RWPE2 (cell line): ENCODE data around the gene IL17C.

Experiments
- ATAC-seq: fragments of 200-7000 bp; cut with Tn5 transposase; 3 replicates; pipeline ENCODE4 v1.9.1; 2021; ENCODE audit warnings: low read depth
- DNase-seq: peaks from one replicate; pipeline ENCODE4 v3.0.0-alpha.2; 2020; ENCODE audit warnings: low spot score
- H3K27ac ChIP-seq: fragments of 450-650 bp; 2 replicates; pipeline ENCODE4 v1.5.1; 2017; ENCODE audit warnings: mild to moderate bottlenecking; ENCODE audit not compliant: poor library complexity, severe bottlenecking
- H3K27me3 ChIP-seq: fragments of 250-450 bp; sonication (Bioruptor Pico); 2 replicates; pipeline ENCODE4 v1.5.1; 2021; ENCODE audit warnings: mild to moderate bottlenecking, moderate library complexity; ENCODE audit not compliant: insufficient read depth, poor library complexity, severe bottlenecking
- H3K36me3 ChIP-seq: fragments of 250-450 bp; sonication (Bioruptor Pico); 2 replicates; pipeline ENCODE4 v1.5.1; 2020; ENCODE audit warnings: low read depth, mild to moderate bottlenecking, moderate library complexity
- H3K4me1 ChIP-seq: fragments of 250-450 bp; sonication (Bioruptor Pico); 2 replicates; pipeline ENCODE4 v1.5.1; 2021; ENCODE audit warnings: mild to moderate bottlenecking, moderate library complexity; ENCODE audit not compliant: insufficient read depth, poor library complexity, severe bottlenecking
- H3K4me3 ChIP-seq: fragments of 250-450 bp; sonication (Bioruptor Pico); 2 replicates; pipeline ENCODE4 v1.5.1; 2021; ENCODE audit warnings: mild to moderate bottlenecking, moderate library complexity; ENCODE audit not compliant: severe bottlenecking
- H3K9me3 ChIP-seq: fragments of 250-450 bp; sonication (Bioruptor Pico); 2 replicates; pipeline ENCODE4 v1.5.1; 2021; ENCODE audit warnings: mild to moderate bottlenecking, moderate library complexity; ENCODE audit not compliant: severe bottlenecking
- CTCF ChIP-seq: fragments of 450-650 bp; IDR thresholded peaks from one replicate; pipeline ENCODE4 v1.5.1; 2017; ENCODE audit warnings: mild to moderate bottlenecking, moderate library complexity; ENCODE audit not compliant: poor library complexity, severe bottlenecking

The IL17C gene

DNA sequence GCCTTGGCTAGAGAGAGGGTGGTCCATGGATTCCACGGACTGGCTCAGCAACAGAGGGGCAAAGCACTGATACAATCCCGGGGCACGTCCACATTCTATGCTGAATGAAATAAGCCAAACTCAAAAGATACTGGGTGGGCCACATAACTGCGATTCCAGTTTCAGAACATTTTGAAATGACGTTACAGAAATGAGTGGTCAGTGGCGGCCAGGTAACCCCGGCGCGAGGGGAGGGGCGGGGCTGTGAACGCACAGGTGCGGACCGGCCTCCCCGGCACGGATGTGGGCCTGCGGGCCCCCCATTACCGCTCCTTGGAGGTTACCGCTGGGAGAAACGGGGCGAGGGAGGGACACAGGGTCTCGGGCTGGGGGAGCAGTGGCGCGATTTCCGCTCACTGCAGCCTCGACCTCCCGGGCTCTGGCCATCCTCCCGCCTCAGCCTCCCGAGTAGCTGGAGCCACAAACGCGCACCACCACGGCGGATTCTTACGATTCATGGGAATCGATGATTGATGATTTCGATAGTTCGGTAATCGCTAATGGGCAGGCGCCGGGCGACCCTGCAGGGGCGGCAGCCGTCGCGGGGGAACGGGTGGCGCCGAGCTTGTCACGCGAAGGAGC is 24.0 kb downstream of the IL17C start:
- Histone ChIP-seq H3K4me1 (peaks cover 7% of the 10 kb centered on the region), H3K4me3 (peak overlapping the region; percentile 92), H3K27ac (peak overlapping the region; percentile 79), H3K27me3 (no peaks in the 10 kb centered on the region), H3K36me3 (peaks cover 47% of the 10 kb centered on the region), H3K9me3 (no peaks in the 10 kb centered on the region)
- DNase-seq (no peak), ATAC-seq (no peak)
- no peak for TF ChIP-seq CTCF

DNA sequence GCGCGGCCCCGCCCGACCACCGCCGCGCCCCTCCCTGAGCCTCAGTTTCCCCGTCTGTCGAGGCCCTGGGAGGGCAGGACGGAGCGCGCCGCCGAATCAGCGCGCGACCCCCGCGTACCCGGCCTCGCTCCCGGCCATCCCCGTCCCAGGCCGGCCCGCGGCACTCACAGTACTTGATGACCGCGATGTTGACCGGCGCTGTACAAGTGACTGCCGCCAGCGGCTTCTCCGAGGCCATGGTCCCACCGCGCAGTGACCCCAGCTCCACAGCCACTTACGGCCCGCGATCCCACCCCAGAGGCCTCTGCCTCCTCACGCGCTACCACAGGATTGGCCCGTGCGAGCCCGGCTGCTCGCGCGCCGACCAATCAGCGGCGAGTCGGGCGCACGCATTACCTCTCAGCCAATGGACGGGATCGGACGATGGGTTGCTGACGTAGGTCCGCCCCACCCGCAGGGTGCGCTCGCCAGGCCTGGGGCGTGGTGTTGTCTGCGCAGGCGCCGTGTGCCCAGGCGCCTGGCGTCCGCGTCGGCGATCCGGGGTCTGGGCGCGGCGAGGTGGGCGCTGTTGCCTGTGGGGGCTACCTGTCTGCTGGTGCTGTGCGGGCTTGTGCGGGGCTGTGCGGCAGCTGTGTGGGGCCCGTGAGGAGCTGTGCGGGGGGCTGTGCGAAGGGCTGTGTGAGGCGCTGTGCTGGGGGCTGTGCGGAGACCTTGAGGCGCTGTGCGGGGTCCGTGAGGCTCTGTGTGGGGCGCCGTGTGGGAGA is 24.7 kb downstream of the IL17C start, which contains the start of gene MVD:
MVD (minus strand) TSS at position 249 of the 764 bp plus-strand sequence; CDS start at position 238, 11 bp downstream.
- peak; percentile 98 for ATAC-seq

GRCh38 chr16:88665148-88665547 is 26.8 kb downstream of the IL17C start:
- peaks cover 7% of the 10 kb centered on the region for H3K4me1 ChIP-seq
- ATAC-seq: no peak
- no peaks in the 10 kb centered on the region for H3K9me3 ChIP-seq
- DNase-seq: no peak
- H3K36me3 ChIP-seq: peaks cover 28% of the 10 kb centered on the region
- H3K27ac ChIP-seq: no peak overlapping the region
- no peaks in the 10 kb centered on the region for H3K27me3 ChIP-seq
- no peak overlapping the region for H3K4me3 ChIP-seq
- no peak for TF ChIP-seq CTCF

More for the DNA sequence above, 24.7 kb downstream of the IL17C start, which contains the start of gene MVD:
- H3K27me3 ChIP-seq: no peaks in the 10 kb centered on the region
- peak within 1 kb of the TSS; percentile 79 for H3K27ac ChIP-seq
- H3K4me1 ChIP-seq: peaks cover 7% of the 10 kb centered on the region
- no peak for TF ChIP-seq CTCF
- peak within 1 kb of the TSS; percentile 92 for H3K4me3 ChIP-seq
- DNase-seq: peak; percentile 98
- H3K36me3 ChIP-seq: peaks cover 40% of the 10 kb centered on the region
- H3K9me3 ChIP-seq: no peaks in the 10 kb centered on the region

DNA sequence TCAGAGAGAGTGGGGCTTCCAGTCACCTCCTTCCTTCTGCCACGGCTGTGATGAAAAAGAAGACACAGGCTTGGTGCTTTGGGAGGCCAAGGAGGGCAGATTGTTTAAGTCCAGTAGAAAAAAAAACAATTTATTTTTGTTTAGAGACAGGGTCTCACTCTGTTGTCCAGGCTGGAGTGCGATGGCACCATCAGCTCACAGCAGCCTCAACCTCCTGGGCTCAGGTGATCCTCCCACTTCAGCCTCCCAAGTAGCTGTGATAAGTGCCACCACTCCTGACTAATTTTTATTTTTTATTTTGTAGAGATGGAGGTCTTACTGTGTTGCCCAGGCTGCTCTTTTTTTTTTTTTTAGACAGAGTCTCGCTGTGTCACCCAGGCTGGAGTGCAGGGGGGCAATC is 27.2 kb downstream of the IL17C start:
- peaks cover 25% of the 10 kb centered on the region for H3K36me3 ChIP-seq
- DNase-seq: no peak
- no peaks in the 10 kb centered on the region for H3K9me3 ChIP-seq
- no peak overlapping the region for H3K4me3 ChIP-seq
- no peak overlapping the region for H3K27ac ChIP-seq
- no peaks in the 10 kb centered on the region for H3K27me3 ChIP-seq
- TF ChIP-seq CTCF: no peak
- H3K4me1 ChIP-seq: peaks cover 7% of the 10 kb centered on the region
- no peak for ATAC-seq
